LNCaP clone FGC (cell line): ENCODE measurements around the gene PRDX6.

Experiments
- DNase-seq: peaks from one replicate; pipeline ENCODE4 v3.0.0-alpha.2; 2011; ENCODE audit warnings: low read depth
- H3K4me3 ChIP-seq: 2 replicates; pipeline ENCODE4 v1.5.1; 2011; ENCODE audit warnings: mild to moderate bottlenecking, low read depth, low read length, control low read depth
- TF ChIP-seq, protein P1 (sequence below): IDR thresholded peaks from 2 replicates; pipeline ENCODE4 v1.5.1; 2012; ENCODE audit warnings: mild to moderate bottlenecking; ENCODE audit not compliant: control insufficient read depth, insufficient read depth; ENCODE audit errors: extremely low read depth

Gene PRDX6, protein sequence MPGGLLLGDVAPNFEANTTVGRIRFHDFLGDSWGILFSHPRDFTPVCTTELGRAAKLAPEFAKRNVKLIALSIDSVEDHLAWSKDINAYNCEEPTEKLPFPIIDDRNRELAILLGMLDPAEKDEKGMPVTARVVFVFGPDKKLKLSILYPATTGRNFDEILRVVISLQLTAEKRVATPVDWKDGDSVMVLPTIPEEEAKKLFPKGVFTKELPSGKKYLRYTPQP

DNA sequence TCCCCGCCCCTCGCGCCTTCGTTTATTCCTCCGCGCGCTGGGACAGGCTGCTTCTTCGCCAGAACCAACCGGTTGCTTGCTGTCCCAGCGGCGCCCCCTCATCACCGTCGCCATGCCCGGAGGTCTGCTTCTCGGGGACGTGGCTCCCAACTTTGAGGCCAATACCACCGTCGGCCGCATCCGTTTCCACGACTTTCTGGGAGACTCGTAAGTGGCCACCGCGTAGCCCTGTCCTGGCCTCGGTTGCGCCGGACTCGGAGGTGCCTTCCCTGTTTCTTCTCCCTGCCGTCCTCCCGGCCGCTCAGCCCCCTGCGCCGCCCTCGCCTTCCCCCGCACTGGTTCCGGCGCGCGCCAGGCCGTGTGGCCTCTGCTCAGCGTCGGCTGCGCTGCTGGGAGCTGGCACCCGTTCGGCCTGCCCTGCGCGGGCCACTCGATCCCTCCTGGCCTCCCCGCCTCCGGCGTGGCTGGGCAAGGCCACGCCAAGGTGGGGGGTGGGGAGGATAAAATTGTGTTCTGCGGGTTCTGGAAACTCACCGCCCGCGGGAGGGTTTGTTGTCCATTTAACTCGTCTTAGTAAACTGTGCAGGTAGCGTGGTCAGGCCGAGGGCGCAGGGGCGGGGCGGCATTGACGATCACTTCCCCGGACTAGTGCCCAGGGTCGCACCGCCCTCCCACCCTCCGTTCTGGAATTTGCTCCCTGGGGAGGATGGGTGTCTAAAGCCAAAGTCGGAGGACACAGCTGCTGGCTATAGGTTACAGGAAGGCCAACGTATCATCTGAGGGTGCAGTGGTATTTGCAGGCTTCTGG is at the start of gene PRDX6:
Gene PRDX6, plus strand, starts transcription at position 50 of the 808 bp plus-strand sequence. Its CDS starts 63 bp downstream, at position 113.
- no peak for DNase-seq

DNA sequence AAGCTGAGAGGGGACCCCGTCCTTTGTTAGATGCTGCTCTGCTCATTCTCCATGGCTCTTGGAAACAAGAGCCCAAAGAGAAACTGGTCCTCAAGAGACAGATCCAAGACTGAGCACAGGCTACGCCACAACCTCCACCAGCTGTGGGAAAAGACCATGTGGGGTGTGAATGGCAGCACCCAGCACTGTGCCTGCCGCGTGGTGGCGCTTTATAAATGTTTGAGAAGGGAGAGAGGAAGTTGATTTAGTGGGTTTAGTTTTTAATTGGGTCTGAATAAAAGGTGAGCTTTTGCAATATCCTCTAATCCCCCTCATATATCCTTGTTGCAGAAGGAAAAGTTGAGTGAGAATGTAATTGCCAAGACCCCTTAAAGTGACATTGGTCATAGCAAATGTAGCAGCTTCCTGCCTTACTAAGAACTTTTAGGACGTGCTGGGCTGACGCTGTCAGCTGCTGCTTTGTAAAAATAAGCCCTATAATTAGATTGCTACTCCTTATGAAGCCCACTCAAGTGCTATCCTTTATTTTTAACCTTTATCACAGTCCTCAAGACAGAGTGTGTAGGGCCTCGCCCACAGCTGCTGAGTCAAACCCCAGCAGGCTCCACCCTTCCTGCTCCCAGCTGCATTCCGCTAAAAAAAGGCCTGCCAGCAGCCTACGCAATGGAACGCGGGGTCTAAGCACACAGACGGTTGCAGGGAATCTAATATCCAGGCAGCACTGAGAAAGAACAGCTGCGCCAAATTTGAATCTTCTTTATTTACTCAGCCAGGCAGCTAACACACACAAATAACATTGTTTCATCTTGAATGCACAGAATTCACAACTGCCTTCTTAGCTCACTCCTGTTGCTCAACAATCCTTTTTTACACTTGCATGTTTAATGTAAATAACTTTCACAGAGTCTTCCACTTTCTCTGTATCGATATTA is 47.4 kb upstream of the PRDX6 start:
- no peak for DNase-seq
- TF ChIP-seq, protein P1, sequence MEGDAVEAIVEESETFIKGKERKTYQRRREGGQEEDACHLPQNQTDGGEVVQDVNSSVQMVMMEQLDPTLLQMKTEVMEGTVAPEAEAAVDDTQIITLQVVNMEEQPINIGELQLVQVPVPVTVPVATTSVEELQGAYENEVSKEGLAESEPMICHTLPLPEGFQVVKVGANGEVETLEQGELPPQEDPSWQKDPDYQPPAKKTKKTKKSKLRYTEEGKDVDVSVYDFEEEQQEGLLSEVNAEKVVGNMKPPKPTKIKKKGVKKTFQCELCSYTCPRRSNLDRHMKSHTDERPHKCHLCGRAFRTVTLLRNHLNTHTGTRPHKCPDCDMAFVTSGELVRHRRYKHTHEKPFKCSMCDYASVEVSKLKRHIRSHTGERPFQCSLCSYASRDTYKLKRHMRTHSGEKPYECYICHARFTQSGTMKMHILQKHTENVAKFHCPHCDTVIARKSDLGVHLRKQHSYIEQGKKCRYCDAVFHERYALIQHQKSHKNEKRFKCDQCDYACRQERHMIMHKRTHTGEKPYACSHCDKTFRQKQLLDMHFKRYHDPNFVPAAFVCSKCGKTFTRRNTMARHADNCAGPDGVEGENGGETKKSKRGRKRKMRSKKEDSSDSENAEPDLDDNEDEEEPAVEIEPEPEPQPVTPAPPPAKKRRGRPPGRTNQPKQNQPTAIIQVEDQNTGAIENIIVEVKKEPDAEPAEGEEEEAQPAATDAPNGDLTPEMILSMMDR = peak; percentile 65
- H3K4me3 ChIP-seq = 0 out of 2 replicates have a peak overlapping the region, but pooled peaks have one; percentile 0

More for the DNA sequence above, at the start of gene PRDX6:
- TF ChIP-seq, protein P1 = no peak
- H3K4me3 ChIP-seq = peak within 1 kb of the TSS; percentile 86

DNA sequence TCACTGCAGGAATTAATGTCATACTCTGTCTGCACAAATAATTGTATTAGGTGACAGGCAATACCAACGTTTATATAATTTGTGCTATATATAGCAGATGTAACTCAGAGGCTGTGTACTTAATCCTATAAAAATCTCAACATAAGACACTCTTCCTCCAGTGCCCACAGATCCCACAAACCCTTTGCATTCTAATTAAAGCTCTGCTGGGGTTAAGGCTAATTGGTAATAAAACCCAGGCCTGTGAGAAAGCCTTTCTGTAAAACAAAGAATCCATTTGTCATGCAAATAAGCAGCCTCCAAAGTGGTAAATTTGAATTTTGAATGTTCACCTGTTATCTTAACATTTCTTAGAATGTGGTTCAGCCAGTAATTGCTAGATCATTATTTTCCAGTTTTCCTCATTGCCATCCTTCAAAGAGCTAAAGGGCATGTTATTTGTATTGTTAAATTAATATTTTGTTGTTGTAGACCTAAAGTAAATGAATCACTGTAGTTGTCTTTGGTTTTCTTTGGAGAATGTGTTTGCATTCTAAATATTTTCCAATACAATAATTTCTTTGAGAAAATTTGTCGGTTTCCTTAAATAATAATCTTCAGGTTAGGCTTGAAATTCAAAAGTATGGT is 46.3 kb upstream of the PRDX6 start:
- TF ChIP-seq, protein P1 = no peak
- no peak for DNase-seq
- H3K4me3 ChIP-seq = no peak overlapping the region

DNA sequence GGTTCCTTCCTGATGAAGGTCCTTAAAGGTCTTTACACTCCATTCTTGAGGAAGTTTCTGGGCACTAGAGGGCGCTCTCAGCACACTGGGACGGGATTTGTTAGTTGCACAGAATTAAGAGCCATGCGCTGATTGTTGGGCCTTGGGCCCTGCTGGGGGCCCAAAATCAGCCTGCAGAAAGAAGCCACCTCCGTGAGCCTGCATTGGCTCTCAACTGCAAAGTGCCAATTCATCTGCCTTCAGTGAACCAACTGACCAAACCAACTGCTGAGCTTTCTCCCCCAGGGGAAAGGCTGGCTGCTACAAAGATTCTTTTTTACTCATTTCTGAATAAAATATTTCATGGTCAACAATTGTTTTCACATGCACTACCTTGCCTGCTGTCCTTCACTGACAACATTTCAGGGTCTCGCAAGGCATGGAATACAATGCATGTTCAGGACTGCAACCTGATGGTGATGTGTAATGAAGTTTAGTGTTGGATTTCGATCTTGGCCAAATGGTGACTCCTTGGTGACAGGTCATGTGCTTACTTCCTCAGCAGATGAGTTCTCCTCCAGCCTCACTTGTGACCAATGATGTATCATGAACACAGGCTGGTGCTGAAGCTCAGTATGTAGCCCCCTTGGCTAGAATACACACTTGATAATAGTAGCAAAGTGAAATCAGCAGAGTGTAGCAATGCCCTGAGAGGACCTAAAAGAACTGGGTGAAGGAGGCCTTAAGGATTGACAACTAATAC is 45.7 kb upstream of the PRDX6 start:
- TF ChIP-seq, protein P1 = peak; percentile 90
- H3K4me3 ChIP-seq = no peak overlapping the region
- DNase-seq = peak; percentile 74

DNA sequence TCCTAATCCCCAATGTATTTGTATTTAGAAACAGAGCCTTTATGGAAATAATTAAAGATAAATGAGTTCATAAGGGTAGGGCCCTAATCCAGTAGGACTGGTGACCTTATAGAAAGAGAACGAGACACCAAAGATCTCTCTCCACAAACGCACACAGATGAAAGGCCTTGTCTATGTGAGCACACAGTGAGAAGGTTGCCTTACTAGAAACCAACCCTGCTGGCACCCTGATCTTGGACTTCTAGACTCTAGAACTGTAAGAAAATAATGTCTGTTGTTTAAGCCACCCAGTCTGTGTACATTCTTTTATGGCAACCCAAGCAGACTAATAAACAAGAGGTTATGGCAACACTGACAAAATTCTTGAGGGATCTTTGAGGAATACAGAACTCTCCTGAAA is 44.8 kb upstream of the PRDX6 start:
- H3K4me3 ChIP-seq = no peak overlapping the region
- DNase-seq = no peak
- TF ChIP-seq, protein P1 = no peak

DNA sequence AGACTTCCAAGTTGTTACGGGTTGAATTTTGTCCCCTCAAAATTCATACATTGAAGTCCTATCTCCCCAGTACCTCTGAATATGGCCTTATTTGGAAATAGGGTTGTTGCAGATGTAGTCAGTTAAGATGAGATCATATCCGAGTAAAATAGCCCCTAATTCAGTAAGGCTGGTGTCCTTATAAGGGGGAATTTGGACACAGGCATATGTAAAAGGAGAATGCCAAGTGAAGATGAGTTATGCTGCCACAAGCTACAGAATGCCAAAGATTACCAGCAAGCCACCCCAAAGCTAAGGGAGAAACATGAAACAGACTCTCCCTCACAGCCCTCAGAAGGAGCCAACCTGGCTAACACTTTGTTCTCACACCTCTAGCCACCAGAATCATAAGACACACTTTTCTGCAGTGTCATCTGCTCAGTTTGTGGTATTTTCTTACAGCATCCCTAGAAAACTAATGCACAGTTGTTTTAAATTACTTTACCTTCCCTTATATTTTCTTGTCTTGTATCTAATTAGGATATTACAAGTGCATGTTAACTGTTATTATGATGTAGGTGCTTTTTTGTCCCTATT is 43.3 kb upstream of the PRDX6 start:
- no peak for DNase-seq
- no peak overlapping the region for H3K4me3 ChIP-seq
- TF ChIP-seq, protein P1 = no peak
